CD4-positive, alpha-beta T cell treated with Interleukin-12 subunit alpha and Interleukin-12 subunit beta, for 1 hour (primary cell): ENCODE results near the gene C3orf38.
"Not testable (repeated sequence)": the region's sequence is repeated elsewhere in the genome, so short reads cannot be mapped to it uniquely, and the experiment has no call there.

Experiments
- DNase-seq: peaks from one replicate; pipeline ENCODE4 v3.0.0-alpha.2; 2020

The C3orf38 gene

GRCh38 chr3:88149509-88150362 lies at the start of gene C3orf38:
C3orf38 (plus strand) TSS chr3:88149959; CDS start chr3:88150053, 94 bp downstream.
- peak; percentile 81 for DNase-seq

- DNase-seq: no peak
Observed at GRCh38 chr3:88101142-88101541, 48.6 kb upstream of the C3orf38 start.

- DNase-seq: no peak
Observed at GRCh38 chr3:88105325-88105724, 44.4 kb upstream of the C3orf38 start.

DNA sequence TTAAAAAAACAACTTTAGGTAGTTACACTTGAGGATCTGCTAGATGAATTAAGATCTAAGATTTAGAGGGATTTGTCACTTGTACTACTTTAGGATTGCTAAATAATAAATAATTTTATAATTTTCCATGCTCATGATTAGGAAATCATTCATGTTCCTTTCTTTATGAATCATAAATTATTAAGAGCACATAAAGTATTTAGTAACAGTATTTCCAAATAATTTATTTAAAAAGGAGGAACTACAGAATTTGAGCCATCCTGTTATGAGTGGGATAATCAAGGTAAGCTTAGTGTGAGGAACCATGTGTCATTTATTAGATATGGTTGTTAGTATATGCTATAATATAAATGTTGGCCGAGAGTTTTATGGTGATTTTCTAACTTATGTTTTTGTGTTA lies 37.5 kb upstream of the C3orf38 start:
- no peak for DNase-seq

DNA sequence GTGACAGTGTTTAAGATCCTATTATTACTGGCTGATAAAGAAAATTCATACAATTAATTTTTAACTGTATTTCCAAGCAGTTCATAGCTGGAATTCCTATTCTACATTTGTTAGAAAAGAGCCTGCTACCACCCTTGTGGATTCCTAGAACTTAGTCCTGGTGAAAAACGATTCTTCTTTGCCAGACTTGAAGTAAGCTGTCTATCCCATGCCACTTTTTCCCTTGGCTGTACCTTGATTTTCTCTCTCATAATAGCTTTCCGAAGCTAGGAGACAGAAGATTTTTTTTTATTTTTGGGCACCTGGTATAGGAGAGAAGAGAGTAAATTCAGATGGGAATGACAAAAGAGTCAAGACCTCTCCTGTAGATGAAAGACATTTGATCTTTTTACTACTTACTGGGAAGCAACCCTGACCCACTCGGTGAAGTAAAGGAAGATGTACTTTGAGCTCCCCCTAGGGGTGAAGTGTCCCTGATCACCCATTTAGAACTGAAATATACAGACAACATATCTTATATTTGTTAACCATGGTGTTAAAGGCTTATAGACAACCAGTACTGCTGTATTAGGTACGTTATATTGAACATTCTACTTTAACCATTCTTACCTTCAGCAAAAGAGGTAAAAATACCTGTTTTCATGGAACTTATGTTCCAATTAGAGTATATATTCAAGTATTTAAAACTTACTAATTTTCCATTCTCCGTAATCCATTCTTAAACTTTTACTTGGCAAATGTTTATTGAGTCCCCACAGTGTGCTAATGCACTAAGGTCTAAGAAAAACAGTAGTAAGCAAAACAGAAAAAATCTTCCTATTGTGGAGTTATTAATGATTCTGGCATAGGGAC lies 36.2 kb upstream of the C3orf38 start:
- peak; percentile 77 for DNase-seq

- no peak for DNase-seq
Observed at GRCh38 chr3:88114878-88115549, 34.7 kb upstream of the C3orf38 start.

DNA sequence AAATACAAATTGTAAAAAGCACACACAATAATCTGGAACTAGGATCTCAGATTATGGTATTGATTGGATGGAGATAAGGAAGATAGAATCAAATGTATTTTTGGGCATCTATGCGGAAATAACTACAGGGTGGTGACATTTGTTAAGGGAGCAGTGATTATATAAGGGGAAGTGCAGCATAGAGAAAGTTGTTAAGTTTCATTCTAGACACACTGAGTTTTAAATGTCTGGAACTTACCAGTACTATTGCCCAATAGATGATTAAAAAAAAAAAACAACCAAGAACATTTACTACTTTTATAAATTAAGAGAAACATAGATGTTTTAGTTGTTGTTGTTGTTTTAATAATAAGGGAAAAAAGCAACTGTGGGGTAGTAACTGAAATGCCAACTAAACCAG lies 32.1 kb upstream of the C3orf38 start:
- DNase-seq: no peak

GRCh38 chr3:88118603-88119002 lies 31.2 kb upstream of the C3orf38 start:
- not testable (repeated sequence) for DNase-seq

DNA sequence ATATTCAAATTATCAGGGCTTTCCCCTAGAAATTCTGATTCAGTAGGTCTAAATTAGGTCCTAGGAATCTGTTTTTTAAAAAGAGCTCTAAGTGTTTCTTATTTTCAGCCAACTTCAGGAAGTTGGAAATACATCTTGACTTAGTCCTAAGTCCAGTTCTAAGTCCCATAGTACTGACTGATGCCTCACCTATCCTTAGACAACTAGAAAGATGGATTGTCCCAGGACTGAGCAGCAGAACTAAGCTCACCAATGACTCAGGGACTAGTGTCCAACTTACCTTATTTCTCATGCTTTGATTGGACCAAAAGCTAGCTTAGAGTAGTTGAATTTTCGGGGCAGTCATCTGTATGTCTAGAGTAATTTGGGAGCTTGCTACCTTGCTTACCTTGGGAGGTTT lies 26.2 kb upstream of the C3orf38 start:
- DNase-seq: no peak

DNA sequence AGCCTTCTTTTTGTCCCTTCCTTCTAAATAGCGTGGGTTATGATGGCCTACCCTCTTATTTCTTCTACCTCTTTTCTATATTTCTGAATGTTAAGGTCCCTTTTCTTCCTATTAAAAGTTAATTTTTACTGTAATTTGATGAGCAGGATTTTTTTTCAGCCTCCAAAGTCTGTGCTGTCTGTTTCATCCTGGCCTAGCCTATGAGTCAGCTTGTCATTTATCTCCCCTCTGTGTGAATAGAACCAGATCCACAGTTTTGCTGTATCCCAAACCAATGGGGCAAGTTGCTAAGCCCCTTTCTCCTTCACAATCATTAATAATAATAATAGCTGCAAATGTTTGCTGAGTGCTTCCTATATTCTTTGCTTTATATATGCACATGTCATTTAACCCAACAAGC lies 18.1 kb upstream of the C3orf38 start:
- no peak for DNase-seq

- no peak for DNase-seq
Observed at GRCh38 chr3:88132894-88133293, 16.9 kb upstream of the C3orf38 start.

- no peak for DNase-seq
Observed at GRCh38 chr3:88133711-88134263, 16.0 kb upstream of the C3orf38 start.

DNA sequence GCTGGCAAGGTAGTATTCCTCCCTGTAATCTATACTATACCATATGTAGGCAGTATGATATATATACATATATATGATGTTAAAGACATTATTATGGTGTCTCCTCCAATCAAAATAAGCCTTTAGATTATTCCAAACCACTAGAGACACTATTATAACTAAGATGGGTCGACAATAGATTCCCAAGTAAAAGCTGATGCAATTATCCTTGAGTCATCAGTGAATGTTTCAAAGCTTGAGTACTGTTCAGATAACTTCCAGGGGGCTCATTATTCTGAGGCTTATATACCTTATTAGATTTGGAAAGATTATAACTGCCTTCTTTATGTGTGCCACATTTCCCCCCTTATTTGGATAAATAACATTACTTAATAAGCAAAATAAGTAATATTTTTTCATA lies 11.9 kb upstream of the C3orf38 start:
- no peak for DNase-seq

- no peak for DNase-seq
Observed at GRCh38 chr3:88141458-88142083, 8.2 kb upstream of the C3orf38 start.

DNA sequence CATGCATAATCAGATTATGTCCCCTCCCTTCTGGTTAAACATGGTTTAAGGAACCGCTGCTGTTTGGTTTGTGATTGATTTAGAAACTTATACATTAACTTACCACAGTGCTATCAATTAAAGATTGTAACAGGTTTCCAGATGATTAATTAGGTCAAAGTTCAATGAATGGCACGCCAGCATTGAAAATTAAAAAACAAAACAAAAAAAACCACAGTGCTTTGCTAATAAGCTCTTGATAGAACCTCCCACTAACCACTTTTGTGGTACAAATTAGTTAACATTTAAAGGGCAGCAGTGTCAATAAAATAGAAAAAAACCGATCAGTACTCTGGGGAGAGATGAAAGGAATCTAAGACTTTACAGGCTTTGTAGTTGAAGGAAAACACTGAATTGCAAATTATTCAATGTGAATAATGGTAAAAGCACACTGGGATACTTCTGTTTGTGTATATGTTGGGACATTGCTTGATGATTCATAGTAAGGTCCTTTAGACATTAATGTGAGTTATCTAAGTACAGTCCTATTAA lies 7.6 kb upstream of the C3orf38 start:
- DNase-seq: no peak

DNA sequence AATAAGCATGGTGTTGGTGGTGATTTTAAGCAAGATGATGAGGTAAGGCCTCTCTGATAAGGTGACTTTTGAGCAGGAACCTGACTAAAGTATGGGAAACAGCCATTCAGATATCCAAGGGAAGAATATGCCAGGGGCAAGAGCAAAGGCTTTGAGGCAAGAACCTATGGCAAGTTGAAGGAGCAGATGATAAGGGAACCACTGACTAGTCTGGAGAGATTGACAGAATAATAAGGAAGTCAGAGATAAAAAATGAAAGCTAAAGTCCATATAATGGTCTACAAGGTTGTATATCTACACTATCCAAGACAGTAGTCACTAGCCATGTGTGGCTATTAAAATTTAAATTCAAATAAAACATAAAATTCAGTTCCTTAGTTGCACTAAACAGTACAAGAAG lies 2.5 kb upstream of the C3orf38 start:
- no peak for DNase-seq

- no peak for DNase-seq
Observed at GRCh38 chr3:88148651-88149050, 1.1 kb upstream of the C3orf38 start.

- no peak for DNase-seq
Observed at GRCh38 chr3:88149101-88149508, 654 bp upstream of the C3orf38 start.

- peak; percentile 36 for DNase-seq
Observed at GRCh38 chr3:88150371-88150770, 612 bp downstream of the C3orf38 start.

DNA sequence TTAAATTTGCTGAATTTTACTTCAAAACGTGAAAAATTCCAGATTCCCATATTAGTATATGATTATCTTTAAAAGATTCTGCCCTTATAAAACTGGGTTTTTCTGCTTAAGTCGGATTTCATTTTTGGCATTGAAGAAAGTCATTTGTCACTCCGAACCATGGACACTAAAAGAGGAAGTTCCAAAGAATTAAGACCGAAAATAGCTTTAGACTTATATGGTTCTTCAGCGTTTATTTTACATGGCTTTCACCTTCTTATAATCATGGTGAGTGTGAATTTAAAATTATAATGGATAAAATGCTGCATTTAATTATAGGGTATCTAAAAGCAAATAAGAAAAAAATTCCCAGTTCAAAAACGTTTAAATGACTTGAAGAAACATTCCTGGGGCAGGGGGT lies 1.0 kb downstream of the C3orf38 start:
- no peak for DNase-seq

DNA sequence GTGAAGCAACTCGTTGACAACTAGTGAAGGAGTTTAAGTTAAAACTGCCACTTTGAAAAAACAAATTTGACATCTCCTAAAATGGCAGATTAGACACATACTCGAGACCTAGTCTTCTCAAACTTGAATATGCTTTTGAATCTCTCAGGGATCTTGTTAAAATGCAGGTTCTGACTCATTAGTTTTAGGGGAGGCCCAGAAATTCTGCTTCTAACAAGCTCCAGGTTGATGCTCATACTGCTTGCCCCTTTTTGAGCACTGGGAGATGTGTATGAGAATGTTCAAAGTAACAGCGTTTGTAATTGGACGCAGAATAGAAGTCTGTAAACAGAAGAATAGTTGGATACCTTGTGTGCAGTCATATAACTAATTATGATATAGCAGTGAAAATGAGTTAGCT lies 1.6 kb downstream of the C3orf38 start:
- peak; percentile 3 for DNase-seq

DNA sequence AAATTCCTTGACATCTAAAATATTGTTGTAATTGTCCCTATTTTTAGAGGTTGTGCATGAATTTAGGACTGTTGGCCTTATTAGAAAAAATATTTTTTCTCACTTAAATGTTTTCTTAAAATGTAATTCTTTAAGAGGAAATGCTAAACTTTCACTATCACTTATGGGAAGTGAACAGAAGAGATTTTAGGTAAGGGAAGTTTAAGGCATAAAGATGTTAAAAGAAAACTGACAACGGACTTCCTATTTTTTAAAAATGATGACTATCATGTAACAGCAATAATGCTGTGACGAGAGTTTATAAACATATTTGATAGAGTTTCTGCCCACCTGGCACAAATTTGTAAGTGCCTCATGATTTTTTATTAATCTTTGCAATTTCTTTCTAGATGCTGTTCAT lies 3.1 kb downstream of the C3orf38 start:
- DNase-seq: no peak
